ENCODE data around the gene IFT57. TPM values are rescaled to one million over a fixed set of nuclear protein-coding genes. Genes with fewer than 3 reads are reported as not detected.

IFT57 gene
- polyA plus RNA-seq, 1 donor from 2014 or later = 70.7 TPM

GRCh38 chr3:108181172-108181571, 41.1 kb downstream of the IFT57 start:
- TF ChIP-seq POLR2AphosphoS5 (IDR thresholded peaks at IDR 0.05) = no peak
- no peak for TF ChIP-seq REST (IDR thresholded peaks at IDR 0.05; ENCODE audit: borderline replicate concordance)
- no peak for TF ChIP-seq EZH2 (IDR thresholded peaks at IDR 0.05; ENCODE audit: borderline replicate concordance, insufficient read depth, low read length, poor library complexity, severe bottlenecking)
- no peak for TF ChIP-seq RAD21 (conservative IDR thresholded peaks at IDR 0.05)
- no peak for TF ChIP-seq EP300 (conservative IDR thresholded peaks at IDR 0.05; ENCODE audit: poor library complexity, severe bottlenecking)
- no peak for TF ChIP-seq SMC3 (conservative IDR thresholded peaks at IDR 0.05; ENCODE audit: poor library complexity)
- TF ChIP-seq CTCF (IDR thresholded peaks at IDR 0.05; ENCODE audit: poor library complexity, severe bottlenecking) = no peak
- TF ChIP-seq TAF1 (IDR thresholded peaks at IDR 0.05; ENCODE audit: low read depth) = no peak
- H3K4me2 ChIP-seq (ENCODE audit: low read length) = peak overlapping the region; percentile 31
- no peak overlapping the region for H2AFZ ChIP-seq (ENCODE audit: low read depth, low read length)
- H3K9ac ChIP-seq (ENCODE audit: low read length) = no peak overlapping the region
- no peak overlapping the region for H3K4me3 ChIP-seq (ENCODE audit: low read length)
- no peaks in the 10 kb centered on the region for H3K79me2 ChIP-seq (replicated peaks; ENCODE audit: insufficient read depth, low read length)
- no peaks in the 10 kb centered on the region for H3K27me3 ChIP-seq (ENCODE audit: insufficient read depth, low read depth, low read length)
- no peaks in the 10 kb centered on the region for H3K9me3 ChIP-seq (ENCODE audit: low read length)
- no peaks in the 10 kb centered on the region for H4K20me1 ChIP-seq (ENCODE audit: insufficient read depth)
- no peaks in the 10 kb centered on the region for H3K36me3 ChIP-seq (ENCODE audit: insufficient read depth, low read length)
- H3K27ac ChIP-seq (ENCODE audit: low read length) = no peak overlapping the region
- H3K9me2 ChIP-seq (ENCODE audit: insufficient read depth, low read length) = no peaks in the 10 kb centered on the region
- no peaks in the 10 kb centered on the region for H3F3A ChIP-seq (ENCODE audit: insufficient read depth, low read length, poor library complexity, severe bottlenecking)

GRCh38 chr3:108180194-108180593, 42.0 kb downstream of the IFT57 start:
- H3K27ac ChIP-seq (ENCODE audit: low read length) = no peak overlapping the region
- no peaks in the 10 kb centered on the region for H3K36me3 ChIP-seq (ENCODE audit: insufficient read depth, low read length)

GRCh38 chr3:108178676-108179075, 43.5 kb downstream of the IFT57 start:
- no peak overlapping the region for H3K27ac ChIP-seq (ENCODE audit: low read length)
- no peaks in the 10 kb centered on the region for H3K27me3 ChIP-seq (ENCODE audit: insufficient read depth, low read depth, low read length)
- no peaks in the 10 kb centered on the region for H3K36me3 ChIP-seq (ENCODE audit: insufficient read depth, low read length)

More at GRCh38 chr3:108180194-108180593, 42.0 kb downstream of the IFT57 start:
- Histone ChIP-seq H3K4me2 (ENCODE audit: low read length) (no peak overlapping the region), H3K4me3 (ENCODE audit: low read length) (no peak overlapping the region), H3K27me3 (ENCODE audit: insufficient read depth, low read depth, low read length) (no peaks in the 10 kb centered on the region), H3F3A (ENCODE audit: insufficient read depth, low read length, poor library complexity, severe bottlenecking) (no peaks in the 10 kb centered on the region), H3K9me3 (ENCODE audit: low read length) (no peaks in the 10 kb centered on the region), H3K9ac (ENCODE audit: low read length) (no peak overlapping the region), H3K79me2 (replicated peaks; ENCODE audit: insufficient read depth, low read length) (no peaks in the 10 kb centered on the region), H3K9me2 (ENCODE audit: insufficient read depth, low read length) (no peaks in the 10 kb centered on the region), H4K20me1 (ENCODE audit: insufficient read depth) (no peaks in the 10 kb centered on the region), H2AFZ (ENCODE audit: low read depth, low read length) (no peak overlapping the region)
- no peak for TF ChIP-seq RAD21 (conservative IDR thresholded peaks at IDR 0.05)

More at GRCh38 chr3:108178676-108179075, 43.5 kb downstream of the IFT57 start:
- Histone ChIP-seq H3K9me2 (ENCODE audit: insufficient read depth, low read length) (no peaks in the 10 kb centered on the region), H4K20me1 (ENCODE audit: insufficient read depth) (no peaks in the 10 kb centered on the region), H3K4me2 (ENCODE audit: low read length) (no peak overlapping the region), H2AFZ (ENCODE audit: low read depth, low read length) (no peak overlapping the region), H3K79me2 (replicated peaks; ENCODE audit: insufficient read depth, low read length) (no peaks in the 10 kb centered on the region), H3F3A (ENCODE audit: insufficient read depth, low read length, poor library complexity, severe bottlenecking) (no peaks in the 10 kb centered on the region), H3K9me3 (ENCODE audit: low read length) (no peaks in the 10 kb centered on the region), H3K4me3 (ENCODE audit: low read length) (no peak overlapping the region), H3K9ac (ENCODE audit: low read length) (no peak overlapping the region)
- TF ChIP-seq SMC3 (conservative IDR thresholded peaks at IDR 0.05; ENCODE audit: poor library complexity) (no peak), EZH2 (IDR thresholded peaks at IDR 0.05; ENCODE audit: borderline replicate concordance, insufficient read depth, low read length, poor library complexity, severe bottlenecking) (no peak), EP300 (conservative IDR thresholded peaks at IDR 0.05; ENCODE audit: poor library complexity, severe bottlenecking) (no peak)

Data from neural cell (in vitro differentiated cells).